ENCODE measurements around the gene MPV17L2. TPM values are rescaled to one million over a fixed set of nuclear protein-coding genes. Genes with fewer than 3 reads are reported as not detected.

The MPV17L2 gene
- total and polyA plus RNA-seq, 10 of the 15 experiments (the other 5 are each of a cell fraction or from before 2014, with no cell fraction given), result 5.1 to 57.2 (median 22.9) TPM

DNA sequence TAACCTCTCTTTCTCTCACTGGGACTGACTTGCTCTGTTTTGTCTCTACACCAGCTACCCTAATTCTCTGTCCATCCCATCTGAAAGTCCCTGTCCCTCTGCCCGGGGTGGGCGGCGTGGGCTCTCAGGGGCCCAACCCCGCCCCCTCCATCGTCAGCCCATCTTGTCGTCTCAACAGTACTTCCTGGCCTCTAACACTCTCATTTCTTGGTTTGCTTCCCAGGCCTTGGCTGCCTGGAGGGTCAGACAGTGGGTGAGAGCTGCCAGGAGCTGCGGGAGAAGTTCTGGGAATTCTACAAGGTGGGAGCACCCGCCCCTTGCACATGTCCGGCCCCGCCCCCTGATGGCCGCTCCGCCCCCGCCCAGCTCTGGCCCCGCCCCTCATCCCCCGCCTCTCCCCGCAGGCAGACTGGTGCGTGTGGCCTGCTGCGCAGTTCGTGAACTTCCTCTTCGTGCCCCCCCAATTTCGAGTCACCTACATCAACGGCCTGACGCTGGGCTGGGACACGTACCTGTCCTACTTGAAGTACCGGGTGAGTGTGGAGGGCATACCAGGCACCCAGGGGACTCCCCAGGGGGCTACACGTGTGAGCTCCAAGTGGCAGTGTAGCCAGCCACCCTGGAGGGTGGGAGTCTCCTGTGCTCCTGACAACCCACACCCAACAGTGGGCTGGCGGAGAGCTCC is 1.7 kb downstream of the MPV17L2 start:
- ChIA-PET SMC1A (ENCODE audit: uncharacterized antibody, unreplicated experiment) (interaction anchor here (1.2 to 1.7 kb wide), 5 partner anchors 9 to 110 kb away, joined by 3 to 5 read pairs (median 4); partner anchors contain the start of gene RAB3A), CTCF (interaction anchor here (0.9 to 3.8 kb wide), 5 partner anchors 10 to 85 kb away, joined by 3 to 30 read pairs (median 5); partner anchors contain the start of gene RAB3A), RAD21 (ENCODE audit: unreplicated experiment) (interaction anchor here (0.6 to 4.5 kb wide), 8 partner anchors 10 to 101 kb away, joined by 3 to 29 read pairs (median 3); no protein-coding TSS in a partner anchor), POLR2A (interaction anchor here (0.6 to 2.1 kb wide), 8 partner anchors 7 to 125 kb away, joined by 3 to 10 read pairs (median 4); partner anchors contain the start of gene RAB3A)
- no TSS peak for BruUV-seq (replicated peaks)
- peak; percentile 5; the same call in 2 of the 3 replicates for ATAC-seq
- no peaks in the 10 kb centered on the region for H3K27me3 ChIP-seq (replicated peaks in 1 of 2; ENCODE audit: control insufficient read depth in 2 of 2, insufficient read depth in 2 of 2, low read length in 1 of 2)
- no peaks in the 10 kb centered on the region for H3K9me3 ChIP-seq (replicated peaks; ENCODE audit: control insufficient read depth, insufficient read depth, low read length)
- DNase-seq (ENCODE audit: low read depth, low spot score), result no peak
- H3K4me3 ChIP-seq, result peak overlapping the region; percentile 79
- in situ Hi-C loops (cut with MboI) (no loop called here), intact Hi-C loops (cut with micrococcal nuclease; ENCODE audit: unreplicated experiment) (no loop called here)
- peak overlapping the region; percentile 96 for H3K4me2 ChIP-seq (ENCODE audit: control insufficient read depth, insufficient read depth)
- peak overlapping the region; percentile 69; the same call in 1 of the 2 replicates for H3K9ac ChIP-seq (ENCODE audit: control insufficient read depth, insufficient read depth, low read length)
- H2AFZ ChIP-seq (ENCODE audit: control insufficient read depth, low read depth, low read length), result peak overlapping the region; percentile 86
- H3K79me2 ChIP-seq (ENCODE audit: control insufficient read depth, insufficient read depth, low read length), result peaks cover 5% of the 10 kb centered on the region
- no peak overlapping the region for H3K27ac ChIP-seq (ENCODE audit: control insufficient read depth, insufficient read depth)
- peak; percentile 76 for TF ChIP-seq HDGF (IDR thresholded peaks at IDR 0.05)
- no peak for TF ChIP-seq SIN3A (IDR thresholded peaks at IDR 0.05; ENCODE audit: low read depth, low read length)
- 0 out of 2 replicates have a peak, but pooled peaks have one; percentile 31 for TF ChIP-seq YY1 (IDR thresholded peaks at IDR 0.05; ENCODE audit: low read depth, low read length)
- TF ChIP-seq EGR1 (IDR thresholded peaks at IDR 0.05; ENCODE audit: borderline replicate concordance in 1 of 2, low read depth in 2 of 2, low read length in 2 of 2), result peak in 1 of 2 experiments; percentile 26; a peak in 1 of 3 replicates
- TF ChIP-seq POLR2A (IDR thresholded peaks at IDR 0.05; ENCODE audit: low read depth, low read length), result peak; percentile 41; the same call in 1 of the 2 replicates
- peaks cover 5 to 17% of the 10 kb centered on the region in 2 experiments; a peak in 3 of 4 replicates for H3K36me3 ChIP-seq (ENCODE audit: control insufficient read depth in 2 of 2, insufficient read depth in 2 of 2, low read length in 1 of 2)
- FAIRE-seq, result no peak
- peaks cover 11% of the 10 kb centered on the region for H3K4me1 ChIP-seq (ENCODE audit: control insufficient read depth, insufficient read depth, low read length)
- no peaks in the 10 kb centered on the region for H4K20me1 ChIP-seq (ENCODE audit: control insufficient read depth, insufficient read depth)
- WGBS (ENCODE audit: insufficient coverage, insufficient replicate concordance, low lambda C conversion rate, missing lambda C conversion rate), result 5% methylated on average over 27 of the region's 27 CpGs

- DNase-seq (ENCODE audit: low read depth, low spot score), result no peak
- ChIA-PET POLR2A (no interaction called here), SMC1A (ENCODE audit: uncharacterized antibody, unreplicated experiment) (no interaction called here), RAD21 (ENCODE audit: unreplicated experiment) (no interaction called here), CTCF (interaction anchor here (1.1 kb wide), 1 partner anchor 83 kb away, joined by 3 read pairs; no protein-coding TSS in a partner anchor)
- Histone ChIP-seq H3K9me3 (replicated peaks; ENCODE audit: control insufficient read depth, insufficient read depth, low read length) (no peaks in the 10 kb centered on the region), H3K36me3 (ENCODE audit: control insufficient read depth in 2 of 2, insufficient read depth in 2 of 2, low read length in 1 of 2) (peaks cover 5 to 20% of the 10 kb centered on the region in 2 experiments; a peak in 3 of 4 replicates), H3K4me3 (no peak overlapping the region), H3K79me2 (ENCODE audit: control insufficient read depth, insufficient read depth, low read length) (peaks cover 5% of the 10 kb centered on the region), H3K4me2 (ENCODE audit: control insufficient read depth, insufficient read depth) (no peak overlapping the region), H3K27me3 (replicated peaks in 1 of 2; ENCODE audit: control insufficient read depth in 2 of 2, insufficient read depth in 2 of 2, low read length in 1 of 2) (no peaks in the 10 kb centered on the region), H3K4me1 (ENCODE audit: control insufficient read depth, insufficient read depth, low read length) (peaks cover 9% of the 10 kb centered on the region), H2AFZ (ENCODE audit: control insufficient read depth, low read depth, low read length) (no peak overlapping the region), H3K9ac (ENCODE audit: control insufficient read depth, insufficient read depth, low read length) (no peak overlapping the region), H4K20me1 (ENCODE audit: control insufficient read depth, insufficient read depth) (no peaks in the 10 kb centered on the region), H3K27ac (ENCODE audit: control insufficient read depth, insufficient read depth) (no peak overlapping the region)
- no peak for FAIRE-seq
- intact Hi-C loops (cut with micrococcal nuclease; ENCODE audit: unreplicated experiment) (no loop called here), in situ Hi-C loops (cut with MboI) (no loop called here)
- BruUV-seq (replicated peaks), result no TSS peak
- no peak for ATAC-seq
- WGBS (ENCODE audit: insufficient coverage, insufficient replicate concordance, low lambda C conversion rate, missing lambda C conversion rate), result 84% methylated on average over 7 of the region's 7 CpGs
- TF ChIP-seq RCOR1 (conservative IDR thresholded peaks at IDR 0.05; ENCODE audit: low read depth, low read length) (no peak), PAX5 (IDR thresholded peaks at IDR 0.05; ENCODE audit: borderline replicate concordance, low read depth, low read length) (no peak), HDGF (IDR thresholded peaks at IDR 0.05) (no peak), ZNF24 (IDR thresholded peaks at IDR 0.05) (no peak), SMAD5 (IDR thresholded peaks at IDR 0.05; ENCODE audit: low read depth) (no peak), CHD4 (IDR thresholded peaks at IDR 0.05) (no peak), E4F1 (IDR thresholded peaks at IDR 0.05; ENCODE audit: borderline replicate concordance, partially characterized antibody) (no peak), BCL11A (IDR thresholded peaks at IDR 0.05; ENCODE audit: low read depth, low read length) (no peak), ATF3 (IDR thresholded peaks at IDR 0.05; ENCODE audit: borderline replicate concordance, extremely low read depth, low read depth, low read length) (no peak)
Observed at GRCh38 chr19:18196511-18196845, 3.5 kb downstream of the MPV17L2 start.

Measured in GM12878 (cell line).